Endothelial cell of umbilical vein (primary cell): ENCODE data around the gene CD99L2. TPM values are rescaled to one million over a fixed set of nuclear protein-coding genes. Genes with fewer than 3 reads are reported as not detected.

Source experiments
- BruUV-seq: library from RNA; stranded (reverse); fragments of 400-500 nt; replicated peaks from 2 replicates; lab custom pipeline; 2021; lab: Mats Ljungman, UMichigan
- CTCF ChIA-PET: fragments of 300-600, 350-600 bp; sonication (Branson Sonifier 250); formaldehyde crosslinking; loops from one replicate; lab custom pipeline; 2021; ENCODE audit warnings: antibody characterized with exemption, inconsistent platforms; lab: Charles Lee
- POLR2A ChIA-PET: fragments of 300-600, 350-600 bp; sonication (Branson Sonifier 250); formaldehyde crosslinking; loops from one replicate; lab custom pipeline; 2021; ENCODE audit warnings: antibody characterized with exemption, inconsistent platforms; lab: Charles Lee
- DNase-seq: peaks from one replicate; pipeline ENCODE4 v3.0.0-alpha.2; 2011; ENCODE audit warnings: low read depth, low spot score
- FAIRE-seq: peaks from 2 replicates; lab custom pipeline; 2011; peaks lifted over from hg19 to GRCh38; lab: Jason Lieb, UNC
- H2AFZ ChIP-seq: 2 replicates; pipeline ENCODE4 v1.6.0; 2012; ENCODE audit warnings: low read depth, low read length, control low read depth, inconsistent platforms
- H3K27ac ChIP-seq: 2 replicates; pipeline ENCODE4 v1.5.1; 2011; ENCODE audit warnings: low read depth, mild to moderate bottlenecking, control low read depth, low read length, moderate library complexity; ENCODE audit not compliant: insufficient read depth
- H3K27me3 ChIP-seq, 2 experiments: 2 replicates each; pipeline versions ENCODE4 v1.6.0 to v1.6.1; 2011; ENCODE audit warnings: low read length in 2 of 2, mixed read lengths in 1 of 2; ENCODE audit not compliant: control insufficient read depth in 2 of 2, insufficient read depth in 2 of 2
- H3K36me3 ChIP-seq, 2 experiments: 2 replicates in 1 of 2; 3 replicates in 1 of 2; pipeline ENCODE4 v1.5.1; 2011; ENCODE audit warnings: low read length in 2 of 2, mild to moderate bottlenecking in 1 of 2, moderate library complexity in 1 of 2; ENCODE audit not compliant: control insufficient read depth in 2 of 2, insufficient read depth in 2 of 2; ENCODE audit errors: extremely low read depth in 1 of 2
- H3K4me1 ChIP-seq: 3 replicates; pipeline ENCODE4 v1.5.1; 2011; ENCODE audit warnings: mild to moderate bottlenecking, low read length; ENCODE audit not compliant: control insufficient read depth, insufficient read depth; ENCODE audit errors: extremely low read depth
- H3K4me2 ChIP-seq: 2 replicates; pipeline ENCODE4 v1.6.1; 2011; ENCODE audit warnings: low read length, control low read depth, mixed read lengths; ENCODE audit not compliant: insufficient read depth
- H3K4me3 ChIP-seq, 3 experiments: fragments of 200-600 bp in 1 of 3; sonication (generic), shearing (Covaris generic) in 1 of 3; replicated peaks in 1 of 3; 2 replicates each; pipeline ENCODE4 v1.5.1; 2011 to 2016; ENCODE audit warnings: control low read depth in 3 of 3, low read length in 3 of 3, mild to moderate bottlenecking in 2 of 3, inconsistent platforms in 1 of 3, low read depth in 1 of 3, moderate library complexity in 1 of 3; ENCODE audit not compliant: insufficient read depth in 1 of 3
- H3K79me2 ChIP-seq: 2 replicates; pipeline ENCODE4 v1.6.0; 2012; ENCODE audit warnings: low read length, inconsistent platforms; ENCODE audit not compliant: control insufficient read depth, insufficient read depth
- H3K9ac ChIP-seq: replicated peaks from 2 replicates; pipeline ENCODE3; 2011; ENCODE audit warnings: low read length, control low read depth; ENCODE audit not compliant: insufficient read depth; ENCODE audit errors: extremely low read depth
- H3K9me1 ChIP-seq: replicated peaks from 3 replicates; pipeline ENCODE4 v1.6.0; 2011; ENCODE audit warnings: mild to moderate bottlenecking, low read length; ENCODE audit not compliant: control insufficient read depth, insufficient read depth; ENCODE audit errors: extremely low read depth
- H3K9me3 ChIP-seq: replicated peaks from 2 replicates; pipeline ENCODE4 v1.5.1; 2012; ENCODE audit warnings: low read length, inconsistent platforms; ENCODE audit not compliant: control insufficient read depth, insufficient read depth
- H4K20me1 ChIP-seq: replicated peaks from 2 replicates; pipeline ENCODE3; 2011; ENCODE audit warnings: mild to moderate bottlenecking, low read length; ENCODE audit not compliant: control insufficient read depth, insufficient read depth; ENCODE audit errors: extremely low read depth
- EZH2 ChIP-seq: IDR thresholded peaks from 2 replicates; pipeline ENCODE4 v1.6.1; 2012; ENCODE audit warnings: borderline replicate concordance, low read depth, mild to moderate bottlenecking, moderate library complexity, low read length, inconsistent platforms; ENCODE audit not compliant: severe bottlenecking
- FOS ChIP-seq: IDR thresholded peaks from 2 replicates; pipeline ENCODE4 v1.6.1; 2011; ENCODE audit warnings: mild to moderate bottlenecking, low read length, moderate library complexity, borderline replicate concordance; ENCODE audit not compliant: insufficient read depth
- GATA2 ChIP-seq: IDR thresholded peaks from 2 replicates; pipeline ENCODE4 v1.7.0; 2011; ENCODE audit warnings: low read depth, mild to moderate bottlenecking, moderate library complexity, mixed read lengths, low read length; ENCODE audit not compliant: insufficient read length, insufficient read depth
- JUN ChIP-seq: IDR thresholded peaks from 2 replicates; pipeline ENCODE4 v1.6.1; 2011; ENCODE audit warnings: borderline replicate concordance, low read depth; ENCODE audit not compliant: insufficient read length, insufficient read depth
- MYC ChIP-seq: IDR thresholded peaks from one replicate; pipeline ENCODE4 v1.6.1; 2011; ENCODE audit warnings: mild to moderate bottlenecking, low read depth, low read length
- POLR2A ChIP-seq: IDR thresholded peaks from 2 replicates; pipeline ENCODE4 v1.6.1; 2012; ENCODE audit warnings: low read depth, mild to moderate bottlenecking, control low read depth, low read length
- POLR2AphosphoS5 ChIP-seq: IDR thresholded peaks from 2 replicates; pipeline ENCODE4 v1.6.1; 2012; ENCODE audit warnings: low read depth, mild to moderate bottlenecking, control low read depth, low read length, moderate library complexity; ENCODE audit not compliant: insufficient read depth
- dilution Hi-C: fragments of 300-500 bp; cut with MboI; formaldehyde crosslinking; loops from one replicate; pipeline ENCODE4 v1.15.0; 2019; ENCODE audit warnings: low sequenced_read_pairs; ENCODE audit not compliant: extremely low pct_ligation_motif_present
- intact Hi-C: fragments of 100-400 bp; cut with micrococcal nuclease; formaldehyde crosslinking; loops from one replicate; pipeline ENCODE4 v1.10.0; 2022
- polyA plus RNA-seq, 4 experiments: library from polyadenylated mRNA; depleted of rRNA in 3 of 4; stranded (reverse) in 3 of 4; unstranded in 1 of 4; fragments of >200 nt; gene quantifications; 2 replicates each; pipeline versions ENCODE4 v1.2.1 to v1.2.3, GENCODE V29; 2011 to 2012; ENCODE audit warnings: missing spikeins in 1 of 4
- total RNA-seq: library from RNA; stranded (reverse); gene quantifications from 2 replicates; pipeline ENCODE4 v1.2.3, GENCODE V29; 2021
- TF ChIP-seq, protein P1 (sequence below), 2 donors: IDR thresholded peaks; 1 replicate in 1 of 2; 2 replicates in 1 of 2; pipeline ENCODE4 v1.5.1; 2011; ENCODE audit warnings: low read length in 2 of 2, mild to moderate bottlenecking in 2 of 2, moderate library complexity in 2 of 2, control low read depth in 1 of 2, inconsistent platforms in 1 of 2, low read depth in 1 of 2; ENCODE audit not compliant: insufficient read depth in 1 of 2; ENCODE audit errors: extremely low read depth in 1 of 2

The CD99L2 gene
- total and polyA plus RNA-seq, 2 donors (not counting 3 experiments of a cell fraction or from before 2014, with no cell fraction given) = 33.2 to 43.4 TPM

DNA sequence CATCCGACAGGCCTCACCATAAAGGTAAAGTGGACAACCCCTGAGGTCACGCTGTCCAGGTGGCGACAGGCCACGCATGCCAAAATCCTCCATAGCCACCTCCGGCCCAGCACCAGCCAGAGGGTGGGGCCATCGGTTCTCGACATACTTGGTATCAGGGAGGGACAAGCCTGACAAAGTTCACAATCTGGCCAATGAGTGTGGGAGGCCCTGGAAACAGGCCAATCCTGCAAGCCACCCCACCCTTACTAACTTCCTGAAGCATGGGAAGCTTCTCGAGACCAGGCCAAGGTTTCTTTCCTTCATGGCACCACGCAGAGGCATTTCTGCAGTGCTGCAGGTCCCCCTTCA, 131.4 kb downstream of the CD99L2 start:
- Histone ChIP-seq H3K79me2 (no peaks in the 10 kb centered on the region), H3K9me1 (no peaks in the 10 kb centered on the region), H3K36me3 (no peaks in the 10 kb centered on the region), H3K27me3 (no peaks in the 10 kb centered on the region), H3K27ac (no peak overlapping the region), H2AFZ (no peak overlapping the region), H3K9me3 (no peaks in the 10 kb centered on the region), H3K4me3 (no peak overlapping the region), H4K20me1 (no peaks in the 10 kb centered on the region), H3K9ac (no peak overlapping the region), H3K4me2 (no peak overlapping the region), H3K4me1 (no peaks in the 10 kb centered on the region)
- no peak for DNase-seq
- BruUV-seq = no TSS peak
- TF ChIP-seq POLR2AphosphoS5 (no peak), MYC (no peak), JUN (no peak), FOS (no peak), EZH2 (no peak), POLR2A (no peak), GATA2 (no peak)
- TF ChIP-seq, protein P1, sequence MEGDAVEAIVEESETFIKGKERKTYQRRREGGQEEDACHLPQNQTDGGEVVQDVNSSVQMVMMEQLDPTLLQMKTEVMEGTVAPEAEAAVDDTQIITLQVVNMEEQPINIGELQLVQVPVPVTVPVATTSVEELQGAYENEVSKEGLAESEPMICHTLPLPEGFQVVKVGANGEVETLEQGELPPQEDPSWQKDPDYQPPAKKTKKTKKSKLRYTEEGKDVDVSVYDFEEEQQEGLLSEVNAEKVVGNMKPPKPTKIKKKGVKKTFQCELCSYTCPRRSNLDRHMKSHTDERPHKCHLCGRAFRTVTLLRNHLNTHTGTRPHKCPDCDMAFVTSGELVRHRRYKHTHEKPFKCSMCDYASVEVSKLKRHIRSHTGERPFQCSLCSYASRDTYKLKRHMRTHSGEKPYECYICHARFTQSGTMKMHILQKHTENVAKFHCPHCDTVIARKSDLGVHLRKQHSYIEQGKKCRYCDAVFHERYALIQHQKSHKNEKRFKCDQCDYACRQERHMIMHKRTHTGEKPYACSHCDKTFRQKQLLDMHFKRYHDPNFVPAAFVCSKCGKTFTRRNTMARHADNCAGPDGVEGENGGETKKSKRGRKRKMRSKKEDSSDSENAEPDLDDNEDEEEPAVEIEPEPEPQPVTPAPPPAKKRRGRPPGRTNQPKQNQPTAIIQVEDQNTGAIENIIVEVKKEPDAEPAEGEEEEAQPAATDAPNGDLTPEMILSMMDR (IDR thresholded peaks at IDR 0.05; ENCODE audit: extremely low read depth in 1 of 2, insufficient read depth in 1 of 2, low read depth in 1 of 2, low read length in 2 of 2) = no peak
- intact Hi-C loops = no loop called here
- no peak for FAIRE-seq
- ChIA-PET CTCF (interaction anchor here (1.7 to 2.6 kb wide), 2 partner anchors 315 to 317 kb away, joined by 10 to 13 read pairs; no protein-coding TSS in a partner anchor), POLR2A (no interaction called here)
- dilution Hi-C loops = no loop called here
